Hematopoietic multipotent progenitor cell treated with erythropoietin and hydrocortisone succinate and interleukin-3 and kit ligand, for 17 days (in vitro differentiated cells): ENCODE measurements around the gene PHACTR4.
A peak's percentile ranks its signal among the peaks of the same experiment; 100 is the strongest.
"Not testable (repeated sequence)": the region's sequence is repeated elsewhere in the genome, so short reads cannot be mapped to it uniquely, and the experiment has no call there.

Source experiments
- DNase-seq: peaks from one replicate; pipeline ENCODE4 v3.0.0-alpha.2; 2015; ENCODE audit warnings: low spot score

PHACTR4 gene

GRCh38 chr1:28369371-28370238, at the start of gene PHACTR4:
PHACTR4 (plus strand) TSS chr1:28369740; CDS start chr1:28407448, 37,708 bp downstream.
- DNase-seq: peak; percentile 59

- DNase-seq: no peak
These were observed 47.3 kb upstream of the PHACTR4 start for GRCh38 chr1:28322194-28322593.

GRCh38 chr1:28323720-28324119, 45.8 kb upstream of the PHACTR4 start:
- DNase-seq: no peak

GRCh38 chr1:28326515-28326914, 43.0 kb upstream of the PHACTR4 start:
- no peak for DNase-seq

- DNase-seq: no peak
These were observed 42.6 kb upstream of the PHACTR4 start for GRCh38 chr1:28326984-28327383.

GRCh38 chr1:28327431-28327830, 42.1 kb upstream of the PHACTR4 start:
- DNase-seq: not testable (repeated sequence)

- DNase-seq: no peak
These were observed 41.3 kb upstream of the PHACTR4 start for GRCh38 chr1:28328228-28328648.

GRCh38 chr1:28329395-28330153, 40.0 kb upstream of the PHACTR4 start:
- DNase-seq: peak; percentile 21

GRCh38 chr1:28338897-28339296, 30.6 kb upstream of the PHACTR4 start:
- DNase-seq: no peak

GRCh38 chr1:28339551-28339950, 30.0 kb upstream of the PHACTR4 start:
- no peak for DNase-seq

GRCh38 chr1:28340221-28340974, 29.1 kb upstream of the PHACTR4 start:
- DNase-seq: no peak

- no peak for DNase-seq
These were observed 27.9 kb upstream of the PHACTR4 start for GRCh38 chr1:28341591-28341990.

- DNase-seq: no peak
These were observed 26.1 kb upstream of the PHACTR4 start for GRCh38 chr1:28343405-28343804.

GRCh38 chr1:28353248-28353810, 16.2 kb upstream of the PHACTR4 start:
- not testable (repeated sequence) for DNase-seq

GRCh38 chr1:28354121-28354520, 15.4 kb upstream of the PHACTR4 start:
- DNase-seq: no peak

GRCh38 chr1:28358716-28359115, 10.8 kb upstream of the PHACTR4 start:
- DNase-seq: no peak

- DNase-seq: peak; percentile 78
These were observed 9.8 kb upstream of the PHACTR4 start for GRCh38 chr1:28359592-28360239.

- no peak for DNase-seq
These were observed 4.7 kb upstream of the PHACTR4 start for GRCh38 chr1:28364888-28365287.

- no peak for DNase-seq
These were observed 3.7 kb upstream of the PHACTR4 start for GRCh38 chr1:28365864-28366263.

GRCh38 chr1:28368608-28369007, 932 bp upstream of the PHACTR4 start:
- DNase-seq: not testable (repeated sequence)

- DNase-seq: no peak
These were observed 884 bp downstream of the PHACTR4 start for GRCh38 chr1:28370239-28371009.
